ENCODE measurements around the gene PNPLA3.

Gene PNPLA3

GRCh38 chr22:43993072-43993760 is 69.6 kb downstream of the PNPLA3 start:
- DNase-seq = peak; percentile 50

- DNase-seq = no peak
Measured at GRCh38 chr22:43994006-43994405, 70.4 kb downstream of the PNPLA3 start.

GRCh38 chr22:43994416-43994815 is 70.8 kb downstream of the PNPLA3 start:
- no peak for DNase-seq

- DNase-seq = no peak
Measured at GRCh38 chr22:43995057-43995685, 71.6 kb downstream of the PNPLA3 start.

- no peak for DNase-seq
Measured at GRCh38 chr22:43995798-43996169, 72.2 kb downstream of the PNPLA3 start.

- peak; percentile 51 for DNase-seq
Measured at GRCh38 chr22:43996170-43996980, 72.8 kb downstream of the PNPLA3 start.

- DNase-seq = no peak
Measured at GRCh38 chr22:43996981-43997265, 73.3 kb downstream of the PNPLA3 start.
